ENCODE results near the gene PTHLH. TPM values are rescaled to one million over a fixed set of nuclear protein-coding genes. Genes with fewer than 3 reads are reported as not detected.

PTHLH gene
- total RNA-seq (2022; extraction: Qiagen RNA extraction; ENCODE audit: low read depth): 35.4 to 41.5 TPM (median 39.0 TPM) in 5 replicates

GRCh38 chr12:27972721-27973120 lies at the start of gene PTHLH:
Gene PTHLH, minus strand, starts transcription at chr12:27972733. Its CDS starts 3,239 bp downstream, at chr12:27969494.

Other genes with a start within 250 kb of the PTHLH start
- 14.2 to 18.7 TPM (median 16.7 TPM) in 5 replicates for gene KLHL42, start 192.5 kb downstream of the PTHLH start, total RNA-seq (2022; extraction: Qiagen RNA extraction; ENCODE audit: low read depth)
- 0.07 to 0.13 TPM in 2 of 5 replicates, not detected in the others for gene MANSC4, start 192.5 kb downstream of the PTHLH start, total RNA-seq (2022; extraction: Qiagen RNA extraction; ENCODE audit: low read depth)
- gene CCDC91, start 217.7 kb upstream of the PTHLH start, total RNA-seq (2022; extraction: Qiagen RNA extraction; ENCODE audit: low read depth): 18.6 to 30.8 TPM (median 23.3 TPM) in 5 replicates